Activated T-helper 1 cell treated with Interleukin-2 at 50 U/mL for 16 hours (primary cell): ENCODE measurements around the gene UBTD2.

Experiments
- DNase-seq: peaks from one replicate; pipeline ENCODE4 v3.0.0-alpha.2; 2020; ENCODE audit warnings: low read depth

UBTD2 gene

GRCh38 chr5:172194985-172195774 lies 88.4 kb downstream of the UBTD2 start:
- no peak for DNase-seq

GRCh38 chr5:172193872-172194271 lies 89.7 kb downstream of the UBTD2 start, which contains the start of gene EFCAB9:
Gene EFCAB9, plus strand, starts transcription at chr5:172194172. Its CDS starts 1 bp downstream, at chr5:172194173.
- DNase-seq, result no peak

GRCh38 chr5:172189693-172190296 lies 93.8 kb downstream of the UBTD2 start:
- no peak for DNase-seq

- DNase-seq, result no peak
Measured at GRCh38 chr5:172188893-172189692, 94.5 kb downstream of the UBTD2 start.

GRCh38 chr5:172188033-172188892 lies 95.3 kb downstream of the UBTD2 start, which contains the start of gene STK10:
Gene STK10, minus strand, starts transcription at chr5:172188224. Its CDS starts 182 bp downstream, at chr5:172188042.
- peak; percentile 85 for DNase-seq

- peak; percentile 55 for DNase-seq
Measured at GRCh38 chr5:172187118-172188032, 96.2 kb downstream of the UBTD2 start.

- no peak for DNase-seq
Measured at GRCh38 chr5:172186114-172186695, 97.4 kb downstream of the UBTD2 start.

- no peak for DNase-seq
Measured at GRCh38 chr5:172185096-172185461, 98.5 kb downstream of the UBTD2 start.

GRCh38 chr5:172183881-172184280 lies 99.7 kb downstream of the UBTD2 start:
- DNase-seq, result no peak

- no peak for DNase-seq
Measured at GRCh38 chr5:172182291-172182690, 101.3 kb downstream of the UBTD2 start.

GRCh38 chr5:172180936-172181335 lies 102.6 kb downstream of the UBTD2 start:
- no peak for DNase-seq

GRCh38 chr5:172178991-172179989 lies 104.3 kb downstream of the UBTD2 start:
- DNase-seq, result peak; percentile 32

GRCh38 chr5:172178301-172178987 lies 105.1 kb downstream of the UBTD2 start:
- DNase-seq, result peak; percentile 38

GRCh38 chr5:172177176-172177575 lies 106.4 kb downstream of the UBTD2 start:
- no peak for DNase-seq

GRCh38 chr5:172175263-172175719 lies 108.3 kb downstream of the UBTD2 start:
- DNase-seq, result peak; percentile 89

GRCh38 chr5:172173564-172174153 lies 109.9 kb downstream of the UBTD2 start:
- DNase-seq, result peak; percentile 53

GRCh38 chr5:172172912-172173563 lies 110.5 kb downstream of the UBTD2 start:
- DNase-seq, result no peak
